ENCODE measurements around the gene MEPE.

MEPE gene, protein sequence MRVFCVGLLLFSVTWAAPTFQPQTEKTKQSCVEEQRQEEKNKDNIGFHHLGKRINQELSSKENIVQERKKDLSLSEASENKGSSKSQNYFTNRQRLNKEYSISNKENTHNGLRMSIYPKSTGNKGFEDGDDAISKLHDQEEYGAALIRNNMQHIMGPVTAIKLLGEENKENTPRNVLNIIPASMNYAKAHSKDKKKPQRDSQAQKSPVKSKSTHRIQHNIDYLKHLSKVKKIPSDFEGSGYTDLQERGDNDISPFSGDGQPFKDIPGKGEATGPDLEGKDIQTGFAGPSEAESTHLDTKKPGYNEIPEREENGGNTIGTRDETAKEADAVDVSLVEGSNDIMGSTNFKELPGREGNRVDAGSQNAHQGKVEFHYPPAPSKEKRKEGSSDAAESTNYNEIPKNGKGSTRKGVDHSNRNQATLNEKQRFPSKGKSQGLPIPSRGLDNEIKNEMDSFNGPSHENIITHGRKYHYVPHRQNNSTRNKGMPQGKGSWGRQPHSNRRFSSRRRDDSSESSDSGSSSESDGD

DNA sequence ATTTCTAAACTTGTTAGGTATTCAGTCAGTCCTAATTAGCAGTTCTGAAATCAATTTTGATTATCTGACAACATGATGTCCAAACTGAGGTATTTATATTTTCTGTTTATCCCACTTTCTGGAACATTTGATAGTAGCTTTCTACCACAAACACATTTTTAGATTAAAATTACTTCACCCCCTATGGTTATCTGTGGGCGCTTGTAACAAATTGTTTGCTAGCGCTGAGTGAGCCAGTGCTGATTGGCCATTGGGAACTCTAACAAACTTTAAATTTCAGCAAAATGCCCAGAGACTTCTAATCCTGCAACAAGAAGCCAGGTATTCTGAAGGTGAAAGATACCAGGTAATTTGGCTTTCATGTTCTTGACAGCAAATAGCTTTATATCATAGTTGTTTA lies at the start of gene MEPE:
Gene MEPE (plus strand): TSS at position 301 of the 400 bp plus-strand sequence. CDS start 1,746 bp downstream, outside the sequence.
- TF ChIP-seq, protein P1, sequence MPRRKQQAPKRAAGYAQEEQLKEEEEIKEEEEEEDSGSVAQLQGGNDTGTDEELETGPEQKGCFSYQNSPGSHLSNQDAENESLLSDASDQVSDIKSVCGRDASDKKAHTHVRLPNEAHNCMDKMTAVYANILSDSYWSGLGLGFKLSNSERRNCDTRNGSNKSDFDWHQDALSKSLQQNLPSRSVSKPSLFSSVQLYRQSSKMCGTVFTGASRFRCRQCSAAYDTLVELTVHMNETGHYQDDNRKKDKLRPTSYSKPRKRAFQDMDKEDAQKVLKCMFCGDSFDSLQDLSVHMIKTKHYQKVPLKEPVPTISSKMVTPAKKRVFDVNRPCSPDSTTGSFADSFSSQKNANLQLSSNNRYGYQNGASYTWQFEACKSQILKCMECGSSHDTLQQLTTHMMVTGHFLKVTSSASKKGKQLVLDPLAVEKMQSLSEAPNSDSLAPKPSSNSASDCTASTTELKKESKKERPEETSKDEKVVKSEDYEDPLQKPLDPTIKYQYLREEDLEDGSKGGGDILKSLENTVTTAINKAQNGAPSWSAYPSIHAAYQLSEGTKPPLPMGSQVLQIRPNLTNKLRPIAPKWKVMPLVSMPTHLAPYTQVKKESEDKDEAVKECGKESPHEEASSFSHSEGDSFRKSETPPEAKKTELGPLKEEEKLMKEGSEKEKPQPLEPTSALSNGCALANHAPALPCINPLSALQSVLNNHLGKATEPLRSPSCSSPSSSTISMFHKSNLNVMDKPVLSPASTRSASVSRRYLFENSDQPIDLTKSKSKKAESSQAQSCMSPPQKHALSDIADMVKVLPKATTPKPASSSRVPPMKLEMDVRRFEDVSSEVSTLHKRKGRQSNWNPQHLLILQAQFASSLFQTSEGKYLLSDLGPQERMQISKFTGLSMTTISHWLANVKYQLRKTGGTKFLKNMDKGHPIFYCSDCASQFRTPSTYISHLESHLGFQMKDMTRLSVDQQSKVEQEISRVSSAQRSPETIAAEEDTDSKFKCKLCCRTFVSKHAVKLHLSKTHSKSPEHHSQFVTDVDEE (CRISPR knock-in tag; IDR thresholded peaks at IDR 0.05), result no peak
- no peak for ATAC-seq

DNA sequence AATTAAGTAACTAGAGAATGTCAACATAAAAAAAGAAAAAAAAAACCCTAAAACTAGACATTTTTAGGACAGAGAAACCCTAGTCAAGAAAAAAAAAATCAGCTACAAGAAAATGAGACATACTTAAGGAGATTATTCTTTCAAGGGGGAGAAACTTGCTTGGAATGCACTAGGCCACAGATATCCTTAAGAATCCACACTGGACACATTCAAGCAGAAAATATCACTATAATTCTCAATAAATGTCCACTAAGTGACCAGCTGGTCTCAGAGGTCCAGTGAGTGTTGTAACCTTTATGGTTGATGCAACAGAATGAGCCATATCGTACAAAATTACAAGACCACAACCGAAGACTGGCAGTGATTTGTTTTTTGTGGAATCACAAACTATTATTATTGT lies 49.0 kb upstream of the MEPE start:
- ATAC-seq, result no peak
- no peak for TF ChIP-seq GLIS3 (CRISPR knock-in tag; IDR thresholded peaks at IDR 0.05)
- no peak for TF ChIP-seq TCF4 (CRISPR knock-in tag; IDR thresholded peaks at IDR 0.05; ENCODE audit: borderline replicate concordance)
- no peak for TF ChIP-seq ARNTL (CRISPR knock-in tag; IDR thresholded peaks at IDR 0.05; ENCODE audit: borderline replicate concordance, low read depth)
- TF ChIP-seq ZNF565 (CRISPR knock-in tag; conservative IDR thresholded peaks at IDR 0.05; ENCODE audit: low read depth), result no peak
- TF ChIP-seq, protein P2, sequence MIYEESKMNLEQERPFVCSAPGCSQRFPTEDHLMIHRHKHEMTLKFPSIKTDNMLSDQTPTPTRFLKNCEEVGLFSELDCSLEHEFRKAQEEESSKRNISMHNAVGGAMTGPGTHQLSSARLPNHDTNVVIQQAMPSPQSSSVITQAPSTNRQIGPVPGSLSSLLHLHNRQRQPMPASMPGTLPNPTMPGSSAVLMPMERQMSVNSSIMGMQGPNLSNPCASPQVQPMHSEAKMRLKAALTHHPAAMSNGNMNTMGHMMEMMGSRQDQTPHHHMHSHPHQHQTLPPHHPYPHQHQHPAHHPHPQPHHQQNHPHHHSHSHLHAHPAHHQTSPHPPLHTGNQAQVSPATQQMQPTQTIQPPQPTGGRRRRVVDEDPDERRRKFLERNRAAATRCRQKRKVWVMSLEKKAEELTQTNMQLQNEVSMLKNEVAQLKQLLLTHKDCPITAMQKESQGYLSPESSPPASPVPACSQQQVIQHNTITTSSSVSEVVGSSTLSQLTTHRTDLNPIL (CRISPR knock-in tag; IDR thresholded peaks at IDR 0.05; ENCODE audit: low read depth), result no peak
- no peak for TF ChIP-seq BACH2 (CRISPR knock-in tag; IDR thresholded peaks at IDR 0.05; ENCODE audit: borderline replicate concordance)
- TF ChIP-seq ZNF70 (CRISPR knock-in tag; IDR thresholded peaks at IDR 0.05), result no peak
- no peak for TF ChIP-seq TOX (CRISPR knock-in tag; IDR thresholded peaks at IDR 0.05; ENCODE audit: borderline replicate concordance)
- no peak for TF ChIP-seq CSRNP3 (CRISPR knock-in tag; IDR thresholded peaks at IDR 0.05)
- no peak for TF ChIP-seq RARB (CRISPR knock-in tag; IDR thresholded peaks at IDR 0.05)

- no peak for ATAC-seq
- TF ChIP-seq ZNF565 (CRISPR knock-in tag; conservative IDR thresholded peaks at IDR 0.05; ENCODE audit: low read depth) (no peak), BACH2 (CRISPR knock-in tag; IDR thresholded peaks at IDR 0.05; ENCODE audit: borderline replicate concordance) (no peak), TCF4 (CRISPR knock-in tag; IDR thresholded peaks at IDR 0.05; ENCODE audit: borderline replicate concordance) (no peak), ZC3H10 (CRISPR knock-in tag; IDR thresholded peaks at IDR 0.05) (no peak), SNAI2 (CRISPR knock-in tag; IDR thresholded peaks at IDR 0.05) (no peak), POU6F1 (CRISPR knock-in tag; IDR thresholded peaks at IDR 0.05; ENCODE audit: borderline replicate concordance, low read depth) (no peak), CSRNP3 (CRISPR knock-in tag; IDR thresholded peaks at IDR 0.05) (no peak), ZFP30 (CRISPR knock-in tag; IDR thresholded peaks at IDR 0.05) (no peak), ZNF8 (CRISPR knock-in tag; IDR thresholded peaks at IDR 0.05) (no peak), ZNF70 (CRISPR knock-in tag; IDR thresholded peaks at IDR 0.05) (no peak), PATZ1 (CRISPR knock-in tag; IDR thresholded peaks at IDR 0.05; ENCODE audit: borderline replicate concordance) (no peak), PPARA (CRISPR knock-in tag; IDR thresholded peaks at IDR 0.05; ENCODE audit: borderline replicate concordance) (no peak), CSDC2 (CRISPR knock-in tag; IDR thresholded peaks at IDR 0.05) (no peak), GLIS3 (CRISPR knock-in tag; IDR thresholded peaks at IDR 0.05) (no peak)
- TF ChIP-seq, protein P1 (CRISPR knock-in tag; IDR thresholded peaks at IDR 0.05), result no peak
Measured at GRCh38 chr4:87785731-87786509, 46.8 kb upstream of the MEPE start.
